OCI-LY3 (cell line): Measurements from ENCODE around the gene XYLT2.

Experiments used
- CTCF ChIP-seq: fragments of 200-600, 300-600 bp; sonication (generic); IDR thresholded peaks from 2 replicates; pipeline ENCODE4 v1.5.1; 2014; ENCODE audit warnings: antibody characterized with exemption, low read length, low read depth
- EZH2phosphoT487 ChIP-seq: fragments of 200-600 bp; shearing (Covaris generic); IDR thresholded peaks from 2 replicates; pipeline ENCODE4 v1.6.1; 2018; ENCODE audit warnings: antibody characterized with exemption, mixed run types, low read depth

DNA sequence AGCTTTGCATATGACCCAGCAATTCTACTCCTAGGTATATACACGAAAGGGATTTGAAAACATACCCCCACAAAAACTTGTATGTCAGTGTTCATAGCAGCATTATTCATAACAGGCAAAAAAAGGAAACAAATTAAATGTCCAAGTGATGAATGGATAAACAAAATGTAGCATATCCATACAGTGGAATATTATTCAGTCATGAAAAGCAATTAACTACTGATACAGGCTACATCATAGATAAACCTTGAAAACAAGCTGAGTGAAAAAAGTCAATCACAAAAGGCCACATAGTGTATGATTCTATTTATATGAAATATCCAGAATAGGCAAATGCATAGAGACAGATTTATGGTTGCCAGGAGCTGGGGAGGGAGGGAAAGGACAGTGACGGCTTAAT, 27.8 kb downstream of the XYLT2 start:
- TF ChIP-seq CTCF = no peak
- TF ChIP-seq EZH2phosphoT487 = no peak
